IPS-NIHi11 (cell line): ENCODE measurements around the gene CHCHD6.

Source experiments
- DNase-seq: peaks from one replicate; pipeline ENCODE4 v3.0.0; 2012; ENCODE audit warnings: mixed read lengths, low spot score

The CHCHD6 gene

GRCh38 chr3:126668450-126669401 lies 35.3 kb upstream of the CHCHD6 start:
- DNase-seq: no peak

DNA sequence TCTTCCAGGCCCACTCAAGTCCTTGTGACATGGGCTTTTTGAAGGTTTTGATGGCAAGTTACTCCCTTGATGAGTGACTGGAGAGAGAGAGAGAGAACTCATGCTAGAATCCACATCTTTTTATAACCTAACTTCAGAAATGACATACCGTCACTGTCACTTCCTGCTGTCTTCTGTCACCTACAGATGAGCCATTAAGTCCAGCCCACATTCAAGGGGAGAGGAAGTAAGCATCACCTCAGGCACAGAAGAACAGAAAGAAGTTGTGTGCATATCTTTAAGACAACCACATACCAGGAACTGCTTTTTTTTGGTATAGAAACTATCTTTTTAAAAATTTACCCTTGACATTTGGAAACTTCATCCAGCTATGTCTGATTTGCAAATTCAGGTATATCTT lies 32.5 kb upstream of the CHCHD6 start:
- no peak for DNase-seq

DNA sequence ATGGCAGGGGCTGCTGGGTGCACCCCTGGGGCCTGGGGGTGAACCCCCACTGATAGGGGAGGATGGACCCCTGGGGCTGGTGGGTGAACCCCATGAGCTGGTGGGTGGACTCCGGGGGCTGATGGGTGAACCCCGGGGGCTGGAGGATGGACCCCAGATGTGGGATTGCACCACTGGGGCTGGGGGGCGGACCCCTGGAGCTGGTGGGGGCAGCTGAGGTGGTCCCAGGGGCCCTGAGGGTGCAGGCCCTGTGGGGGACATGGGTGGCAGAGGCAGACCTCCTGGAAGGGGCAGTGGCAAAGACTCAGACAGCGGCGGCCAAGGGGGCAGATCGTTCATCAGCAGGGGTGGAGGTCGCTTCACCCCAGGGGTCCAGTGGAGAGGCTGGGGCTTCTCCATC lies 31.7 kb upstream of the CHCHD6 start:
- no peak for DNase-seq

- no peak for DNase-seq
Observed at GRCh38 chr3:126672741-126673140, 31.3 kb upstream of the CHCHD6 start.

- no peak for DNase-seq
Observed at GRCh38 chr3:126676919-126677705, 26.9 kb upstream of the CHCHD6 start.

GRCh38 chr3:126677862-126678503 lies 26.1 kb upstream of the CHCHD6 start:
- DNase-seq: no peak

DNA sequence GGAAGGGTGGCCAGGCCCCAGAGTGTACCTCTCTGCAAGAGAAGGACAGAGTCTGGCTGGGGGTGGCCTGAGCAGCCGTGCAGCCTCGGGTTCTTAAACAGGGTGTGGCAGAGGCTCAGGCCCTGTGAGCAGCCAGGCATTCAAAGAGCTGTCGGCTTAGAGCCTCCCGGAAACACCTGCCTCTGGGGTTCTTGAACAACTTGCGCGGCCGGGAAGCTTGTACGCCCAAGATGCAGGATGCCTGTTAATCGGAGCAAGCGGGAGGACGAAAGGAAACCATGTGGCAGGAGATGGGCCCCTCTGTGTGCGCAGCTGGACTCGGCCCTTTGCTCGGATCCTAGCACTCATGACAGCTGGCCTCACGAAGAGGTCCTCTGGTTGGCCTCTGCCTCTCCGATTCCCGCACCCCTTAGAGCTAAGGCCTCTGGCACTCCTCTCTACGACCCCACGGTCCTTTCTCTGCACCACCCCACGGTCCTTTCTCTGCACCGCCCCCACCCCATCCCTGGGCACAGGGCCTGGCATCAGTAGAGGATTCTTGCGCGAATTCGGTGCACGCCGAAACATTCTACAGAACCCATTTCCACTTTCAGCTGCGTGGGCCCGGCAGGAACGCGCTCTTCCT lies 25.2 kb upstream of the CHCHD6 start:
- no peak for DNase-seq

GRCh38 chr3:126679318-126679751 lies 24.7 kb upstream of the CHCHD6 start:
- DNase-seq: peak; percentile 90

DNA sequence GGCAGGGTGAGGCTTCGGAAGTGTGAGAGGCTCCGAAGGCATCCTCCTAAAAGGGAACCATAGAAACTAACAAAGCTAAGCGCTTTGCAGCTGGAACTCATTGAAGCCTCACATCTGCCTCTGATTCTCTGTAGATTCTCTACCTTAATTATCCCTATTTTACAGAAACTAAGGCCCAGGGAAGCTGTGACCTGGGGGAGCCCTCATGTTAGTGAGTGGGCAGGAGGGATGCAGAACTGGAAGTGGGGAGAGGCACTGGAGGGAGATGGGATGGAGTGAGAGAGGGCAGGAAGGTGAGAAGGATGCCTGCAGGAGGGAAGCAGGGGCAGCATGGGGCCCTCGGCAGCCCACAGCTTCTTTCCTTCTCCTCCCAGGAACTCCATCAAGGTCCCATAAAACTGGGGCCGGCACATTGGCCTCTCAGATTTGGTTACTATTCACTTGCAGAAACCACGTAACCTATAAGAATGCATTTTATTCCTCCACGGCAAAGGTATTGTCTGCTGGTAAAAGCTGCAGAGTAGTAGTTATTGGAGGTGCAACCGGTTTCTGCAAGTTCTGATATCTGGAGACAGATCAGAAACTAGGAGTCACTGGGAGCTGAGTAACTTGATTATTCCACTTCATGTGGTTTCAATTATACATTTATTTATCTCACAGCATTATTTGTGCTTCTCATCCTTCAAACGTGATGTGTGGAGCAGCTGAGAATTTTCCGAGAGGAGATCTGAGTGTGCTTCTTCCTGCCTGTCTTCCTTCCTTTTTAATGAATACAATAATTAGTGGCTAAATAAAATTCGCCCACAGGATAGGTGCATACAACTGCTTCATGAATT lies 24.0 kb upstream of the CHCHD6 start:
- DNase-seq: no peak

- DNase-seq: no peak
Observed at GRCh38 chr3:126680667-126681055, 23.4 kb upstream of the CHCHD6 start.

DNA sequence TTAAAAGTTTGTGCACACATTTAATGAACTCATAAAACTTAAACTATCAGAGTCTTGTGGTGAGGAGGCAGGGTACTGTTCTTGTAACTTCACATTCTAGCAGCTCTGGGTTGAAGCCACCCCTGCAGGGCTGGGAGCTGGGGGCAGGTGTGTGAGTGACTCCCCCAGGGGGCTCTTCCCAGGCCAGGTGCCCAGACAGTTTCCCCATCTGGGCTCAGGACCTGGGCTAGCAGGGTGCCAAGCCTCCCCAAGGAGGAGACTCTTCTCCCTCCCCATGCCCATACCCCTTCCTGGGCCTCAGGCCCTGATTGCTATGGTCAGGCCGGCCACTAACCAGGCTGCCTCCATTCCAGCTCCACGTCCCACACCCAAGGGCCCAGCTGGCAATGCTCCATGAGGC lies 22.0 kb upstream of the CHCHD6 start:
- DNase-seq: no peak

DNA sequence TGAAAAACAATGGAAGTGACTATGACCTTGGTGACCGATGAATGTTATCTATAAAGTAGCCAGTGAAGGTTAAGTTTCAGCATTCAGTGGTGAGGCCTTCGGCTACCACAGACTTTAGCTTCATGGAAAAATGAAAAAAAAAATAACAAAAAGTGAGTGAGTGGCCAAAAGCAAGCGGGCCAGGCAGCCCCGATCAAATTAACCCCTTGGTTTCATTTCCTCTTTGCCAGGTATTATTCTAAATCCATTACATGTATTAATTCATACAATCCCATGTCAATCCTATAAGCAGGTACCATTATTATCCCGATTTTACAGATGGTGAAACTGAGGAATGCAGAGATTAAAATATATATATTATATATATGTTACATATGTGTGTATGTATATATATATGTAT lies 21.0 kb upstream of the CHCHD6 start:
- DNase-seq: no peak

- DNase-seq: peak; percentile 43
Observed at GRCh38 chr3:126684218-126684751, 19.8 kb upstream of the CHCHD6 start.

GRCh38 chr3:126685021-126685420 lies 19.0 kb upstream of the CHCHD6 start:
- DNase-seq: no peak

GRCh38 chr3:126685493-126685892 lies 18.5 kb upstream of the CHCHD6 start:
- no peak for DNase-seq

DNA sequence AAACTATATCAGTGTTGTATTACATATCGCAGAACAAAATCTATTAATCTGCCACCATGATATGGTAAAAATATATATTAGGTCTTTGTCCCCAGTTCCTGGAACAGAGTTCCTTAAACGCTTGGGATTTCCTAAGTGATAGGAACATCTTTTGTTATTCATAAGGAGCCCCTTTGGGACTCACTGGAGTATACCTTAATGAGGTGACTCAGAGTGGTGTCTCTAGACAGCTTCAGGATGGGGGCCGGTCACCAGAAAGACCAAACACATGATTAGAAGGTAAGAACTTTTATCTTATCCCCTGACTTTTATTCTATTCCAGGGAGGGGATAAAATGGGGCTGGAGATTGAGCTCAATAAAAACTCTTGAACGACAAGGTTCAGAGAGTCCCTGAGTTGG lies 12.3 kb upstream of the CHCHD6 start:
- no peak for DNase-seq

- DNase-seq: no peak
Observed at GRCh38 chr3:126692858-126693257, 11.2 kb upstream of the CHCHD6 start.

- no peak for DNase-seq
Observed at GRCh38 chr3:126693921-126694320, 10.1 kb upstream of the CHCHD6 start.

GRCh38 chr3:126696701-126697267 lies 7.3 kb upstream of the CHCHD6 start:
- no peak for DNase-seq

- no peak for DNase-seq
Observed at GRCh38 chr3:126699011-126699410, 5.0 kb upstream of the CHCHD6 start.
